Astrocyte (in vitro differentiated cells and primary cell): ENCODE data around the gene MYH9. TPM values are rescaled to one million over a fixed set of nuclear protein-coding genes. Genes with fewer than 3 reads are reported as not detected.

Experiments used
- DNase-seq: peaks from one replicate; pipeline ENCODE4 v3.0.0-alpha.2; 2010; ENCODE audit warnings: low read depth
- FAIRE-seq: peaks from 2 replicates; lab custom pipeline; 2011; peaks lifted over from hg19 to GRCh38; lab: Jason Lieb, UNC
- H2AFZ ChIP-seq: 2 replicates; pipeline ENCODE4 v1.6.0; 2012; ENCODE audit warnings: low read depth, low read length, inconsistent platforms
- H3K27ac ChIP-seq: 2 replicates; pipeline ENCODE4 v1.5.1; 2011; ENCODE audit warnings: low read depth, low read length, inconsistent platforms
- H3K27me3 ChIP-seq: 2 replicates; pipeline ENCODE4 v1.6.0; 2011; ENCODE audit warnings: low read length, inconsistent platforms; ENCODE audit not compliant: insufficient read depth
- H3K36me3 ChIP-seq: 2 replicates; pipeline ENCODE4 v1.5.1; 2011; ENCODE audit warnings: low read length, inconsistent platforms; ENCODE audit not compliant: insufficient read depth
- H3K4me1 ChIP-seq: 2 replicates; pipeline ENCODE4 v1.5.1; 2011; ENCODE audit warnings: low read length, inconsistent platforms; ENCODE audit not compliant: insufficient read depth
- H3K4me2 ChIP-seq: 2 replicates; pipeline ENCODE4 v1.6.0; 2012; ENCODE audit warnings: low read length, inconsistent platforms
- H3K4me3 ChIP-seq: 2 replicates; pipeline ENCODE4 v1.5.1; 2011; ENCODE audit warnings: low read depth, mild to moderate bottlenecking, low read length, inconsistent platforms; ENCODE audit not compliant: insufficient read depth
- H3K79me2 ChIP-seq: 2 replicates; pipeline ENCODE4 v1.6.0; 2012; ENCODE audit warnings: mild to moderate bottlenecking, low read length, inconsistent platforms; ENCODE audit not compliant: insufficient read depth
- H3K9ac ChIP-seq: 2 replicates; pipeline ENCODE4 v1.6.0; 2012; ENCODE audit warnings: mild to moderate bottlenecking, low read length, inconsistent platforms
- H3K9me3 ChIP-seq: 2 replicates; pipeline ENCODE4 v1.5.1; 2012; ENCODE audit warnings: low read depth, mild to moderate bottlenecking, low read length, inconsistent platforms; ENCODE audit not compliant: insufficient read depth
- H4K20me1 ChIP-seq: 2 replicates; pipeline ENCODE4 v1.6.0; 2012; ENCODE audit warnings: low read length, inconsistent platforms; ENCODE audit not compliant: insufficient read depth
- H3K27ac Mint-ChIP-seq: one replicate; pipeline ENCODE4 v1.8.0; 2021; ENCODE audit warnings: mild to moderate bottlenecking, mixed read lengths; ENCODE audit not compliant: unreplicated experiment
- H3K27me3 Mint-ChIP-seq: one replicate; pipeline ENCODE4 v1.8.0; 2021; ENCODE audit warnings: low read depth, mixed read lengths; ENCODE audit not compliant: unreplicated experiment
- H3K36me3 Mint-ChIP-seq: one replicate; pipeline ENCODE4 v1.8.0; 2021; ENCODE audit warnings: low read depth, mixed read lengths; ENCODE audit not compliant: unreplicated experiment
- H3K4me1 Mint-ChIP-seq: one replicate; pipeline ENCODE4 v1.8.0; 2021; ENCODE audit warnings: low read depth, mixed read lengths; ENCODE audit not compliant: unreplicated experiment
- H3K4me3 Mint-ChIP-seq: one replicate; pipeline ENCODE4 v1.8.0; 2021; ENCODE audit warnings: mild to moderate bottlenecking, moderate library complexity, mixed read lengths; ENCODE audit not compliant: unreplicated experiment
- H3K9me3 Mint-ChIP-seq: one replicate; pipeline ENCODE4 v1.8.0; 2021; ENCODE audit warnings: mild to moderate bottlenecking, mixed read lengths; ENCODE audit not compliant: unreplicated experiment
- CTCF ChIP-seq: IDR thresholded peaks from 2 replicates; pipeline ENCODE4 v1.5.1; 2011; ENCODE audit warnings: low read depth, mild to moderate bottlenecking, inconsistent platforms, low read length, moderate library complexity; ENCODE audit not compliant: insufficient read depth
- EZH2 ChIP-seq: IDR thresholded peaks from 2 replicates; pipeline ENCODE4 v1.6.1; 2012; ENCODE audit warnings: mild to moderate bottlenecking, low read length, inconsistent platforms; ENCODE audit not compliant: insufficient read depth
- total RNA-seq: library from RNA; stranded (reverse); gene quantifications from 2 replicates; pipeline ENCODE4 v1.2.1, GENCODE V29; 2021

MYH9 gene
- total RNA-seq, 1 donor from 2014 or later, result 2,278 TPM

- Histone ChIP-seq H3K27ac (peak overlapping the region; percentile 62), H3K4me1 (peaks cover 29% of the 10 kb centered on the region), H4K20me1 (peaks cover 34% of the 10 kb centered on the region), H3K4me3 (peak overlapping the region; percentile 84), H3K9ac (peak overlapping the region; percentile 85), H3K36me3 (no peaks in the 10 kb centered on the region), H3K27me3 (no peaks in the 10 kb centered on the region), H3K4me2 (peak overlapping the region; percentile 92), H3K9me3 (no peaks in the 10 kb centered on the region), H2AFZ (peak overlapping the region; percentile 63), H3K79me2 (peaks cover 28% of the 10 kb centered on the region)
- peak; percentile 23 for FAIRE-seq
- Mint-ChIP-seq H3K36me3 (peaks cover 26% of the 10 kb centered on the region), H3K27me3 (no peaks in the 10 kb centered on the region), H3K4me1 (peaks cover 54% of the 10 kb centered on the region), H3K9me3 (peaks cover 2% of the 10 kb centered on the region), H3K27ac (peak overlapping the region; percentile 99), H3K4me3 (peak overlapping the region; percentile 93)
- no peak for DNase-seq
- no peak for TF ChIP-seq CTCF
- TF ChIP-seq EZH2, result no peak
Observed at GRCh38 chr22:36238373-36239149, 149.2 kb downstream of the MYH9 start.

- Mint-ChIP-seq H3K36me3 (peaks cover 29% of the 10 kb centered on the region), H3K4me1 (peaks cover 54% of the 10 kb centered on the region), H3K27ac (peak overlapping the region; percentile 99), H3K9me3 (peaks cover 2% of the 10 kb centered on the region), H3K27me3 (no peaks in the 10 kb centered on the region), H3K4me3 (peak overlapping the region; percentile 93)
- Histone ChIP-seq H3K4me1 (peaks cover 29% of the 10 kb centered on the region), H3K9ac (peak overlapping the region; percentile 85), H3K79me2 (peaks cover 28% of the 10 kb centered on the region), H3K27me3 (no peaks in the 10 kb centered on the region), H2AFZ (no peak overlapping the region), H3K27ac (no peak overlapping the region), H4K20me1 (peaks cover 34% of the 10 kb centered on the region), H3K36me3 (no peaks in the 10 kb centered on the region), H3K4me2 (peak overlapping the region; percentile 92), H3K9me3 (no peaks in the 10 kb centered on the region), H3K4me3 (peak overlapping the region; percentile 84)
- DNase-seq (no peak), FAIRE-seq (no peak)
- TF ChIP-seq EZH2, result no peak
- no peak for TF ChIP-seq CTCF
Observed at GRCh38 chr22:36237462-36238372, 150.1 kb downstream of the MYH9 start.
